ENCODE results near the gene RNFT2.
A peak's percentile ranks its signal among the peaks of the same experiment; 100 is the strongest.

Gene RNFT2

DNA sequence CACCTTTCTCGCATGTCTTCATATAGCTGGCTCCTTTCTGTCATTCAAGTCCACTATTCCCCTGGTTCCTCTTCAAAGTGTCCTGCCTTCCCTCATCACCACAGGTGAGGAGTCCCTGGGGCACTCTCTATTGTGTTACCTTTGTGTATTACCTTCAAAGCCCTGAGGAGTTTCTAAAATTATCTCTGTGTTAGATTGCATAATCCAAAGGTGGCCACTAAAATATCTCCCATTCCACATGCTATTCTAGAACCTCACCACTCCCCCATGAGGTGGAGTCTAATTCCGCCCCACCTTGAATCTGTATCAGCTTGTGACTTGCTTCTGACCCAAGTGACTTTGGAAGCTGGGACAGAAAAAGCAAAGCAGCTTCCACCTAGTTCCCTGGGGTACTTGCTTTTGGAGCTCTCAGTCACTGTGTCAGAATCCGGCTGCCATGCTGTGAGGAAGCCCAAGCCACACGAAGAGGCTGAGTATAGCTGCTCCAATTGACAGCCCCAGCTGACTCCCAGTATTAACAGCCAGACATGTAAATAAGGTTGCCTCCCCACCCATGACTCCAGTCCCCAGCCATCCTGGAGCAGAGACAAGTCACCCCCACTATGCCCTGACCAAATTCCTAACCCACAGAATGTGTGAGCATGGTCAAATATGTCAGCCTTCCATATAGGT lies 136.3 kb downstream of the RNFT2 start:
- in situ Hi-C loops (cut with MboI; ENCODE audit: low sequenced_read_pairs, unreplicated experiment), result no loop called here
- TF ChIP-seq, protein P1, sequence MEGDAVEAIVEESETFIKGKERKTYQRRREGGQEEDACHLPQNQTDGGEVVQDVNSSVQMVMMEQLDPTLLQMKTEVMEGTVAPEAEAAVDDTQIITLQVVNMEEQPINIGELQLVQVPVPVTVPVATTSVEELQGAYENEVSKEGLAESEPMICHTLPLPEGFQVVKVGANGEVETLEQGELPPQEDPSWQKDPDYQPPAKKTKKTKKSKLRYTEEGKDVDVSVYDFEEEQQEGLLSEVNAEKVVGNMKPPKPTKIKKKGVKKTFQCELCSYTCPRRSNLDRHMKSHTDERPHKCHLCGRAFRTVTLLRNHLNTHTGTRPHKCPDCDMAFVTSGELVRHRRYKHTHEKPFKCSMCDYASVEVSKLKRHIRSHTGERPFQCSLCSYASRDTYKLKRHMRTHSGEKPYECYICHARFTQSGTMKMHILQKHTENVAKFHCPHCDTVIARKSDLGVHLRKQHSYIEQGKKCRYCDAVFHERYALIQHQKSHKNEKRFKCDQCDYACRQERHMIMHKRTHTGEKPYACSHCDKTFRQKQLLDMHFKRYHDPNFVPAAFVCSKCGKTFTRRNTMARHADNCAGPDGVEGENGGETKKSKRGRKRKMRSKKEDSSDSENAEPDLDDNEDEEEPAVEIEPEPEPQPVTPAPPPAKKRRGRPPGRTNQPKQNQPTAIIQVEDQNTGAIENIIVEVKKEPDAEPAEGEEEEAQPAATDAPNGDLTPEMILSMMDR (IDR thresholded peaks at IDR 0.05; ENCODE audit: borderline replicate concordance, control extremely low read depth, extremely low read depth, insufficient read depth, missing control alignments), result no peak
- DNase-seq (ENCODE audit: low spot score), result no peak

DNA sequence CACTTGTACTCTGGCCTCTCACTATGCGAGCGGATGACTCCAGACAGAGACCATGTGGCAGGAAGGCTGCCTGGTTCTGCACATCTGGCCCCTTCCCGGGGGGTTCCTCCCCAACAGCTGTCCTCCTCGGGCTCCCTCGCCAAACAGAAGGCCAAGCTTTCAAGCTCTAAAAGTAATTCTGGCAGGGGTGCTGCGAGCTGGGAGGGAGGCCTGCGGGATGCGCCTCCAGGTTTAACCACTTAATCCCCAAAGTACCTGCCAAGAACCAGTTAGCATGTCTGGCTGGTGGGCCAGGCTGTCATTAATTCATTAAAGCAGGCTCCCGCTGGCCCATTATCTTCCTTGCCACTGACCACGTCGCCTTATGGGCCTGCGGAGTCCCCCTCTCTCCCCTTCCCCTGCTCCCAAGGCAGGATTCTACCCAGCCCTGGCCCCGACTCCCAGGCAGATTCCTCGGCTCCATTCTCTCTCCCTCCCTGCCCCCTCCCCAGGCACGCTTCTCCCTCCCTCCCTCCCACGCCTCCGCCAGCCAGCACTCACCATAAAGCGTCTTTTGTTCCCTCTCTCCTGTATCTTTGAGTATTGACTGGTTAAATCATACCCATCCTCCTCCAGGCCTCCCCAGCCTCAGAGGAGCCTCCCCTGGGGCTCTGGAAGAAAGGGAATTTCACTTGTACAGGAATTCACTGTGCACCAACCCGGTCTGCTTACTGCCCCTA lies 138.2 kb downstream of the RNFT2 start:
- TF ChIP-seq, protein P1 (IDR thresholded peaks at IDR 0.05; ENCODE audit: borderline replicate concordance, control extremely low read depth, extremely low read depth, insufficient read depth, missing control alignments), result no peak
- DNase-seq (ENCODE audit: low spot score), result no peak
- in situ Hi-C loops (cut with MboI; ENCODE audit: low sequenced_read_pairs, unreplicated experiment), result no loop called here

DNA sequence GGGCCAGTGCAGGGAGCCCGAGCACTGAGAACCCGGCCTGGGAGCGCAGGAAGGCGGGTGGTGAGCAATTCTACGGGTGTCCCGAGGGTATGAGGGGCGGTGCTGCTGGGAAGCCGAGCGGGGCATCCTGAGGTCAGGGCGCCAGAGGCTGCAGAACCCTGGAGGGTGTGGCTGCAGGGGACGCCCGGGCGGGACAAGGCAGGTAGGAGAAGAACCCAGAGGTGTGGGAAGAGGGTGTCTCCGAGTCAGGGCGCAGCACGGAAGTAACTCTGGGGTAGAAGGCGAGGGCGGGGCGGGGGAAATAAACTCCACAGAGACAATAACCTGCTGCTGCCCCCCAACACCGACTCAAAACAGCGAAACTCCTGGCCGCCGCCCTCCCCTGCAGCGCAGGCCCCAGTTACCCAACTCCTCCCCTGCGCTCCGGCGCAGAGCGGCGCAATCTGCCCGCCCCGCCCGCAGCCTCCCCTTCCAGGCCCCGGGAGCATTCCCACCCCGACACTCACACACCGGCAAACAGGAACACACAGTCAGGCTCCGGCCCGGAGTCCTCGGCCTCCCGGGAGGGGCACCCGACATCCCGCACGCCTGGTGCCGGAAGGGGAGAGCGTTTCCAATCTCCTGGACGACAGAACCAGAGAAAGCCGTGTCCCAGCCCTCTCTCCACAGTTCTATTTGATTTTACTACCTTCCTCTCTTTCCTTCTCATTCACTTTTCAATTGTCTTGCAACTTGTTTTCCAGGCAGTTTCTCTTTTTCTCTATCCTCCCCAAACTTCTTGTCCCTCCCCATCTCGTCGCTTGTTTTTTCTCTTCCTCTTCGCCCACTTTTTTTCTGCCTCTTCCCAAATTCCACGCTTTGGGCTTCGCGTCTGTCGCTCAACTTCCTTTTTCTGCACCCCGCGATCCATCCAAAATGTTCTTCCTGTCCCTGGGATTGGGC lies 140.7 kb downstream of the RNFT2 start:
- in situ Hi-C loops (cut with MboI; ENCODE audit: low sequenced_read_pairs, unreplicated experiment), result no loop called here
- TF ChIP-seq, protein P1 (IDR thresholded peaks at IDR 0.05; ENCODE audit: borderline replicate concordance, control extremely low read depth, extremely low read depth, insufficient read depth, missing control alignments), result no peak
- peak; percentile 37 for DNase-seq (ENCODE audit: low spot score)

DNA sequence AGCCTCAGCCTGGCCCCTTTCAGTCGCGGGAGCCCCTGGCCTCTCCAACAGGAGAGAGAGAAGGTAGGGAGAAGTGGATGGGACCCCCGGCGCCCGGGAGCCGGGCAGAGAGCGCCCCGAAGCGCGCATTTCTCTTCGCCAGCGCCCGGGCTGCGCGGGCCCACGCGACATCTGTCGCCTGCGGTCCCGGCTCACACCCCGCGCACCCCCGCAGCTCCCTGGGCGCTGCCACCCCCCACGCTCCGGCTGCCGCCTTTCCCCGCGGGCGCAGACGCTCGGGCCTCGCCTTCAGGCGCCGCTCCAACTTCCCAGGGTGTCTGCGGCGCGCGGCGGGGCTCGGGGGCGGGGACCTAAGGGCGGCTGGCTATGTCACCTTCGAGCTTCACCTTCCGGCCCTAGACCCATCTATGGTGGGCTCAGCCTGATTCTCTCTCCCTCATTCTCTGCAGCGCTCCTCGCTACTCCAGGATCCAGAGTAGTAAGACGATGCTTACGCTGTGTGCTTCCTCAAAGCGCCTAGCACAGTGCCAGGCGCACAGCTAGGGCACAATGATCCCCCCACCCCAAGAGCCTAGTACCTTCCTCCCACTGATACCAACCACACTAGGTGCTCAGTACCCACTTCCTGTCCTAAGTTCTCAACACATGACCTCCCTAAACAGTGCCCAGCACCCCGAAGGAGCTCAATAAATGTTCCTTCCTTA lies 141.5 kb downstream of the RNFT2 start:
- TF ChIP-seq, protein P1 (IDR thresholded peaks at IDR 0.05; ENCODE audit: borderline replicate concordance, control extremely low read depth, extremely low read depth, insufficient read depth, missing control alignments), result no peak
- in situ Hi-C loops (cut with MboI; ENCODE audit: low sequenced_read_pairs, unreplicated experiment), result no loop called here
- peak; percentile 31 for DNase-seq (ENCODE audit: low spot score)

DNA sequence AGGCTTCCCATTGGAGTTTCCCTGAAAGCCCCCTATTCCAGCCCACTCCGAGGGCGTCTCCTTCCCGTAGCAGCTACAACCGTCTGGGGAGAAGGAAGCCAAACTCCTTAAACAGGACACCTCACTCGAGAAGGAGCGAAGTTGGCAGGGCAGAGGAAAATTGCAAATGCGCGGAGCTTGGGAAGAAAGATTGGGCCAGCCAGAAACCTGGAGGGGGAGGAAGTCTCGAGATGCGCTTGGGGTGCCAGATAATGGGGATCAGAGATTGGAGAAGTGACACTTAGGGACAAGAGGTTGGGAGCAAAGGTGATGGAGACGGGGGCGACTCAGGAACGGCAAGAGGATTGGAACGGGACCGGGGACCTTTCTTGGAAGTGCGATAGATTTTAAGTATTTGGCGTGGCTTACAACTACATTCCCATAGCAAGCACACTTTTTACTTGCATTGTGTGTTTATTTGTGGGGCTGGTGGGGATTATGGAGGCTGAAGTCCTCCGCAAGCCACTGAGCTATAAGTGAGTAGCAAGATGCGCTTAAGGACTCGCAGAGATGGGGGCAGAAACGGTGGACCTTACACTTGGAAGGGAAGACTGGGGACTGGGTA lies 142.2 kb downstream of the RNFT2 start:
- peak; percentile 27 for DNase-seq (ENCODE audit: low spot score)
- TF ChIP-seq, protein P1 (IDR thresholded peaks at IDR 0.05; ENCODE audit: borderline replicate concordance, control extremely low read depth, extremely low read depth, insufficient read depth, missing control alignments), result no peak
- in situ Hi-C loops (cut with MboI; ENCODE audit: low sequenced_read_pairs, unreplicated experiment), result no loop called here
